ENCODE measurements around the gene TRMT1L.

Gene TRMT1L

DNA sequence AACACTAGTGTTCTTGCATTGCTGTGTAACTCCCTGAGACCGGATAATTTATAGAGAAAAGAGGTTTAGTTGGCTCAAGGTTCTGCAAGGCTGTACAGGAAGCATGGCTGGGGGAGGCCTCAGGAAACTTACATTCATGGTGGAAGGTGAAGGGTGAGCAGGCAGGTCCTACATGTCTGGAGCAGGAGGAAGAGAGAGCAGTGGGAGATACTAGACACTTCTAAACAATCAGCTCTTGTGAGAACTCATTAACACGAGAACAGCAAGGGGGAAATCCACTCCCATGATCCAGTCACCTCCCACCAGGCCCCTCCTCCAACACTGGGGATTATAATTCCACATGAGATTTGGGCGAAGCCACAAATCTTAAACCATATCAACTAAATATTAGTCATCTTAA lies 81.3 kb downstream of the TRMT1L start:
- Histone ChIP-seq H3K27ac (ENCODE audit: low read length) (no peak overlapping the region), H3K36me3 (ENCODE audit: control insufficient read depth, low read depth, low read length) (no peaks in the 10 kb centered on the region), H3K4me1 (ENCODE audit: control insufficient read depth, low read depth, low read length) (peaks cover 33% of the 10 kb centered on the region), H3K9me3 (ENCODE audit: control insufficient read depth, low read depth, low read length) (no peaks in the 10 kb centered on the region), H3K27me3 (ENCODE audit: control insufficient read depth, insufficient read depth, low read length) (no peaks in the 10 kb centered on the region), H3K4me3 (ENCODE audit: low read length) (no peak overlapping the region), H3K9ac (ENCODE audit: low read length) (no peak overlapping the region)

GRCh38 chr1:185074307-185074706 lies 82.4 kb downstream of the TRMT1L start:
- Histone ChIP-seq H3K4me3 (ENCODE audit: low read length) (peak overlapping the region; percentile 34), H3K36me3 (ENCODE audit: control insufficient read depth, low read depth, low read length) (no peaks in the 10 kb centered on the region), H3K27ac (ENCODE audit: low read length) (peak overlapping the region; percentile 5), H3K27me3 (ENCODE audit: control insufficient read depth, insufficient read depth, low read length) (no peaks in the 10 kb centered on the region), H3K9me3 (ENCODE audit: control insufficient read depth, low read depth, low read length) (no peaks in the 10 kb centered on the region), H3K4me1 (ENCODE audit: control insufficient read depth, low read depth, low read length) (peaks cover 33% of the 10 kb centered on the region), H3K9ac (ENCODE audit: low read length) (no peak overlapping the region)

- Histone ChIP-seq H3K4me3 (ENCODE audit: low read length) (peak overlapping the region; percentile 34), H3K9ac (ENCODE audit: low read length) (no peak overlapping the region), H3K27ac (ENCODE audit: low read length) (peak overlapping the region; percentile 48), H3K36me3 (ENCODE audit: control insufficient read depth, low read depth, low read length) (no peaks in the 10 kb centered on the region), H3K27me3 (ENCODE audit: control insufficient read depth, insufficient read depth, low read length) (no peaks in the 10 kb centered on the region), H3K9me3 (ENCODE audit: control insufficient read depth, low read depth, low read length) (no peaks in the 10 kb centered on the region), H3K4me1 (ENCODE audit: control insufficient read depth, low read depth, low read length) (peaks cover 33% of the 10 kb centered on the region)
Observed at GRCh38 chr1:185073725-185074124, 83.0 kb downstream of the TRMT1L start.

DNA sequence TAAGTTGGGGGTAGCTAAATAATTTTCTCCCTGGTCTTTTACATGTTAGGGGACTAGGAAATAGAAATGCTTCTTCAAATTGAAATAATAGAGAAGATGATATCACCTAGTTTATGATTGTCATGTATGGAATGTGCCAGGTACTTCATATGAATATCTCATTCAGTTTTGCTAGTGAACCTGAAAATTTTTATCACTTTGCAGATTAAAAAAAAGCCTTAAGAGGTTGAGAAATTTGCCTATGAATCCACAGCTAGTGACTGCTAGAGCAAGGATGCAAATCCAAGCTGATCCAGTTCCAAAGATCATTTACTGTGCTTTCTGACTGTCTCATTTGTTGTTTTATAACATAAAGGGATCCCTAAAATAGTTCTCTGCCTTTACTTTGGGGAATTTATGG lies 86.7 kb downstream of the TRMT1L start:
- H3K27me3 ChIP-seq (ENCODE audit: control insufficient read depth, insufficient read depth, low read length): no peaks in the 10 kb centered on the region
- H3K9me3 ChIP-seq (ENCODE audit: control insufficient read depth, low read depth, low read length): no peaks in the 10 kb centered on the region
- no peak overlapping the region for H3K27ac ChIP-seq (ENCODE audit: low read length)
- H3K9ac ChIP-seq (ENCODE audit: low read length): no peak overlapping the region
- no peaks in the 10 kb centered on the region for H3K36me3 ChIP-seq (ENCODE audit: control insufficient read depth, low read depth, low read length)
- H3K4me1 ChIP-seq (ENCODE audit: control insufficient read depth, low read depth, low read length): peaks cover 19% of the 10 kb centered on the region
- no peak overlapping the region for H3K4me3 ChIP-seq (ENCODE audit: low read length)

DNA sequence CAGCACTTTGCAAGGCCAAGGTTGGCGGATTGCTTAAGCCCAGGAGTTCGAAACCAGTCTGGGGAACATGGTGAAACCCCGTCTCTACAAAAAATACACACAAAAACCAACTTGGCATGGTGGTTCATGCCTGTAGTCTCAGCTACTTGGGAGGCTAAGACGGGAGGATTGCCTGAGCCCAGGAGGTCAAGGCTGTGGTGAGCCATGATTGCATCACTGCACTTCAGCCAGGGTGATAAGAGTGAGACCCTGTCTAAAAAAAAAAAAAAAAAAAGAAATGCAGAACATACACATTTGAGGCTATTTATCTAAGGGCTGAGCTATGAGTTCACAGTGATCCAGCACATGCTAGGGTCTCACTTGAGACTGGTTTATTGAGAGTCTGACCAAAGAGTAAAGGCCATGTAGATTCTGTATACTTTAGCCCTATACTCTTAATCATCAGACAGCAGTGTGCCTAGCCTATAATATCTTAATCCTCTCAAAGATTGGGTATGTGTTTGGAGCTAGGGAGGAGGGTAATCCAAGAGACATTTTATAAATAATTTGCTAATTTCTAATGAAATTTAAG lies 87.5 kb downstream of the TRMT1L start:
- H3K4me1 ChIP-seq (ENCODE audit: control insufficient read depth, low read depth, low read length): peaks cover 13% of the 10 kb centered on the region
- no peak overlapping the region for H3K9ac ChIP-seq (ENCODE audit: low read length)
- H3K9me3 ChIP-seq (ENCODE audit: control insufficient read depth, low read depth, low read length): no peaks in the 10 kb centered on the region
- no peak overlapping the region for H3K4me3 ChIP-seq (ENCODE audit: low read length)
- H3K27me3 ChIP-seq (ENCODE audit: control insufficient read depth, insufficient read depth, low read length): no peaks in the 10 kb centered on the region
- H3K27ac ChIP-seq (ENCODE audit: low read length): no peak overlapping the region
- H3K36me3 ChIP-seq (ENCODE audit: control insufficient read depth, low read depth, low read length): no peaks in the 10 kb centered on the region

GRCh38 chr1:185068341-185068740 lies 88.4 kb downstream of the TRMT1L start:
- H3K4me1 ChIP-seq (ENCODE audit: control insufficient read depth, low read depth, low read length): peaks cover 4% of the 10 kb centered on the region
- no peaks in the 10 kb centered on the region for H3K36me3 ChIP-seq (ENCODE audit: control insufficient read depth, low read depth, low read length)
- peaks cover 4% of the 10 kb centered on the region for H3K9me3 ChIP-seq (ENCODE audit: control insufficient read depth, low read depth, low read length)
- H3K27me3 ChIP-seq (ENCODE audit: control insufficient read depth, insufficient read depth, low read length): no peaks in the 10 kb centered on the region
- H3K9ac ChIP-seq (ENCODE audit: low read length): no peak overlapping the region
- no peak overlapping the region for H3K27ac ChIP-seq (ENCODE audit: low read length)
- no peak overlapping the region for H3K4me3 ChIP-seq (ENCODE audit: low read length)

Data from iPS-18a (cell line).